RPMI7951 (cell line): ENCODE data around the gene TCF4. TPM values are rescaled to one million over a fixed set of nuclear protein-coding genes. Genes with fewer than 3 reads are reported as not detected.
A peak's percentile ranks its signal among the peaks of the same experiment; 100 is the strongest.

ENCODE experiments used
- DNase-seq: peaks from one replicate; pipeline ENCODE4 v3.0.0-alpha.2; 2012; ENCODE audit warnings: low read depth
- total RNA-seq: library from RNA; depleted of rRNA; stranded (reverse); fragments of >200 nt; shearing (Covaris generic); gene quantifications from 2 replicates; pipeline ENCODE4 v1.2.3, GENCODE V29; 2014

Gene TCF4
- total RNA-seq, 1 experiment from 2014 or later = 89.8 TPM

DNA sequence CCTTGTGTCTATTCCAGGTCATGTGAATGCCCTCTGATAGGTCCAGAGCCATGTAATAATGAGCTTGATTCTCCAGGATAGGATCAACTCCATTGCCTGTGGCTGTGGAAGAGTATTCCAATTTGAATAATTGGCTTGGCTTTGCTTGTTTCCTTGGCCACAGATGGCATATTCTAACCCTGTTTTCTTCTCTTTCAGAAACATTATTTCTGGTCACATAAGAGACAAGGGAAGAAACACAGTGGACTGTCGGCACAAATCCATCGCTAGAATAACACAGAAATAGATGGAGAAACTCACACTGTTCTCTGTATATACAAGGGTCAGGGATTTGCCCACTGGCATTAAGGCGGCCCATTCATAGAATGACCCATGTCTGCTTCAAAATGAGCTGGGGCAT, 350.3 kb downstream of the TCF4 start:
- DNase-seq = no peak

DNA sequence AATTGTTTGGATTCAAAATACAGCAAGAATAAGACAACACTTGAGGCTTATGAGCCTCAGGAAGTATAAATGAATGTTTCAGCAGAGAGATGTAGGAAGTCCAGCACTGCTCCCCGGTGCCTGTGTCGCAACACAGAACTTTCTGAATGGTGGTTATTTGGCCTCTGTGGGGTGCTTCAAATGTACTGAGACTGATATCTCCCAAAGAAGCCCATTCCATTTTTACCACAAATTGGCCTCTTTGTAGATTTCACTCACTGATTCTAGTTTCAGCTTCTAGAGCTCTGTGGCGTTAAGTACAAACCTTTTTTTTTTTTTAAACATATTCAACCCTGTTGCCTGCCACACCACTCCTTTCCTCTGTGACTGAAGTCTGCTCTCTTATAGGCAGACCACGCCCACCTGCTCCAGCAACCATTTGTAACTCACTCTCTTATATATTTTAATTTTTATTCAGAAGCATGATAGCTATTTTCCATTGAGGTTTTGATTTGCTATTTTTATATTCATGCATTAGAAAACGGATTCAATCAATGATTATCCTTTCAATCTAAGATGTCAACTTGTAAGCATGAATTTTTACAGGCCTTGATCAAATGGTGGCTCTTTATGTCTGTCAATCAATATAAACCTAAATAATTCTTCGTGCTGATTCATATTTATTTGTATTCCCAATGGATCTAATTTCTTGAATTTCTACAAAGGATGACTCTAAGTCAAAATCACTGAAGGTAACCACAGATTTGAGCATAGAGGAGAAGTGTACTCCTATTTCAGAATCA, 351.7 kb downstream of the TCF4 start:
- peak; percentile 70 for DNase-seq

DNA sequence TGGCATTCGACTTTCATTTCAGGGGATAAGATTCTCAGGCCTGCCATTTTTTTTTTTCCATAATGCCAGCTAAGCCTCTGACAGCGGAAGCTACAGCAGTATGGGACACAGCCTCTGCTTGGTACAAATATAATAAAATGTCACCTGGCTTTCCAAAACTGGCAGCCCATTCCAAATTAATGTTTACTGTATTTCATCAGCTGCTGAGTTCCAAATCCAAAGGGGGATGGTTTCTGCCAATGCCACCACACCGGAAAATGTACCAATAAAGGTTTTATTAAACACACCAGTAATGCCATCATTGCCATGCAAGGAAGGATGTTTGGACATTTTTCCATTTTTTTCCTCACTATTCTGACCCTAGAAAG, 352.9 kb downstream of the TCF4 start:
- DNase-seq = no peak

DNA sequence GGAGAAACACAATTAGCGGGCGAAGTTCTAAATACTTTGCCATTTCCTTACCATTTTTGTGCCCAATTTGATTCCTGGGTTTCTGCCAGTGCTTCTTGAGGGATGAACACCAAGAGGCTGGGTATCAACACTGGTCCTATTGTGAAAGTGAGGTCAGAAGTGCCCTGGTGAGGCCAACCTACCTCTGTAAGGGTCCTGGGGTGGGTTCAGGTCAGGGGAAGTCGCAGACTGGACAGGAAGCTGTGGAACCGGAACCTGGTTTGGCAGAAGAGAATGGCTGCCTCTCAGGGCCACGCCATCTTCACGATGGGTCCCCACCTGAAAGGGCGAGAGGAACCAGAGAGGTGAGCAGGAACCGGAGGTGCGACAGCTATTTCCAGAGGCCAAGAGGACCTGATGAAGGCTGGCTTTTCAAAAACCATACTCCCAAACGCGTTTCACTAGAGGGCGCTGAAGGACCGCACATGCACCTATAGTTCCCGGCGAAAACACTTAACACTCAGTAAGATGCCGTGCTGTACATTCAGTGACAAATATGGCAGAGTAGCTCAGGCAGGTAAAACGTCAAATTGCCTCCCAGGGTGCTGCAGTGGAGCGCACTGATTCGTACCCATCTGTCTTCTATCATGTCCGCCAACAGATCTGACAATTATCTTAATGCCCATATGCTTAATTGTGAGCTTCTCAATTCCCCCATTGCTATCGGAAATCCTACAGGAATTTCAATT, 353.5 kb downstream of the TCF4 start:
- peak; percentile 73 for DNase-seq

DNA sequence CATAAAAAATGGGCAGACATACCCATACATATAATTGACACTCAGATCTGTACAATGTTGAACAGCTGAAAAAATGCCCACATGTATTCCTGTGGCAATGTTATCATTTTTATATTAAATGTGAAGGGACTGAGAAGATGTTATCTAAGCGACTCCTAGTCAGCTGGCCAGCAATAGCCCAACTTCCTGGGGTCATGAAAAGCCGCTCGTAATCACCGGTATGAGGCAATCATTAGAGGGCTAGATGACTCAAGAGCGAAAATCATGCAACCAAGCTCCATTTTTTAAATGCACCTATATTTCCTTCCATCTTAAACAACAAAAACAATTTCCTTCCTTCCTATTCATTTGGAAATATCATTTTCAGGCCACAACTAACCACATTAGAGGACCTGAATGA, 354.1 kb downstream of the TCF4 start:
- peak; percentile 70 for DNase-seq

- no peak for DNase-seq
Observed at GRCh38 chr18:55232506-55232905, 355.5 kb downstream of the TCF4 start.

GRCh38 chr18:55229682-55230081, 358.3 kb downstream of the TCF4 start:
- no peak for DNase-seq

DNA sequence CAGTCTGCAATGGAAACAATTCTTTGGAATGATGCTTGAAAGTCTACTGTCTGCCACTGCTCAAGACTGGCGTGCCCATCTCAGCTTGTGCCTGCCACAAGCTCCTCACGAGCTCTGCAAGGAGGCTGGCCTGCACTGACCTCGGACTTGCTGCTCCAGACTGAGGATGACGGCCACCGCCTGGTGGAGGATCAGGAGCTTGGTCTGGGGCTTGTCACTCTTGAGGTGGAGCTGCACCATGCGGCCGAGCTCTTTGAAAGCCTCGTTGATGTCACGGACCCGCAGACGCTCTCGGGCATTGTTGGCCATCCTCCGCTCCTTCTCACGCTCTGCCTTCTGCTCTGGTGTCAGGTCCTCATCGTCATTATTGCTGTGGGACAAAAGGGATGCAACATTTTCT, 359.3 kb downstream of the TCF4 start:
- DNase-seq = no peak

GRCh38 chr18:55228191-55228590, 359.8 kb downstream of the TCF4 start:
- DNase-seq = no peak

DNA sequence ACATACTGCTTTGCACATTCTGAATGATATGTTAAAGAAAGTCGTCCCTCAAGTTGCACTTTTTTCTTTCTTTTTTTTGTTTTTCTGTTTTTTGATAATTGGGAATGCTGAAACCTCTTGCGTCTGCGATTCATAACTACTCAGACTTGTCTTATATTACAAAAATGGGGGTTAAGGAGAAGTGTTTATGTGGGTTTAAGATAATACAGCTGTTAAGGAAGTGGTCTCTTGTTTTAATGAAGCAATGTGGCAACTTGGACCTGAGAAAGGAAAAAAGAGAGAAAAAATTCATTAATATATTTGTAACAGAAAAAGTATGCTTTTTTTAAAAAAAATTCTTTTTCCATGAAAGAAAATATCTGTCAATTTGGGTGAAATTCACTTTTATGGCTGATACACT, 360.2 kb downstream of the TCF4 start:
- no peak for DNase-seq

- DNase-seq = no peak
Observed at GRCh38 chr18:55226044-55226443, 361.9 kb downstream of the TCF4 start.

GRCh38 chr18:55224086-55224625, 363.8 kb downstream of the TCF4 start:
- no peak for DNase-seq

DNA sequence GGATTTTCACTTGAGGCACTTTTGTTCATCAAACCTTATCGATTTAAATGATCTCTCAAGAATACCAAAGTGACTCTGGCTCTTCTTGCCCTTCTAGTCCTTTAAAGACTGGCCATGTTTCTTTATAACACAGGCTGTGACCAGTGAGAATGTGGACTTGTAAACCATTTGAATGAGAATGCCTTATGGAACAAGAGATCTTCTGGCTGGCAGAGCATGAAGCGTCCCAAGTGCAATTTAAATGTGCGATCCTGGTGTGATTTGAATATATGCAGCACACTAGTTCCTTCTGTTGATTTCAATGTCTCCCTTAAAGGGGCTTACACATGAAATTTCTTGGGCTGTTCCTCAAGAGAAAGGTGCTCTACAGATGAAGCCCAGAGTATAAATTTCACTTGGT, 366.4 kb downstream of the TCF4 start:
- DNase-seq = no peak

DNA sequence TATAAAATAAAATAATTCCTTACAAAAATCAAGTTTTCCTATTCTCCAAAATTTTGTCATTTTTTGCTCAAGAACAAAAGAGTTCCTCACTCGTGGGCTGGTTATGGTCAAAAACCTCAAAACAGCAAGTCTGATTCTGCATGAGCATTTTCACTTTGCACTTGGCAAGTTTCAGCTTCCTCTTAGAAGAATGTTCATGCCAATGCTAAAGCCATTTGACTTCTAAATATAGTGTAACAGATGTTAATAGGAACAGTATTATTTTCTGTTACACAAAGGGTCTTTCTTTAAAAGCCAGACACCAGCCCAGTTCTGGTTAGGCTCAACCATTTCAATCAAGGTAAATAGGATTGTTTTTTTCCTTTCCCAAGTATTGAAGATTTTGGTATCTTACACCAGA, 367.5 kb downstream of the TCF4 start:
- DNase-seq = no peak

- DNase-seq = no peak
Observed at GRCh38 chr18:55219823-55220222, 368.2 kb downstream of the TCF4 start.

- DNase-seq = no peak
Observed at GRCh38 chr18:55219059-55219458, 368.9 kb downstream of the TCF4 start.

GRCh38 chr18:55214969-55215368, 373.0 kb downstream of the TCF4 start:
- no peak for DNase-seq

DNA sequence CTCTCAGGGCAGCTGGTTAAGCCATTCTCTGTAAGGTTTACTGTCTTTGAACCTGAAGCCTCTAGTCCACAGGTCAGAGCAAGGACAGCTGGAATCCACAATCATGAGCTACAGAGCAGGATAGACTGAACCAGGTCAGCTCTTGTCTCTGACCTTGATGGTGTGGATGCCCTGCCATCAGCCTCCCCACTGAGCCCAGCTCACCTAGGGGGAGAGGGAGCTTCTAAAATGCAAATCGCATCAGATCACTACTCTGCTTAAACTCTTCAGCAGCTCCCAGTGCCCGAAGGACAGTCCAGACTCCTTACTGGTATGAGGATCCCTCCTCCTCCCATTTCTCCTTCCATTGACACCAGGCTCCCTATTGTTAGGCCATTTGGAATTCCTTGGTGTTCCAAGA, 373.5 kb downstream of the TCF4 start:
- DNase-seq = no peak

GRCh38 chr18:55213586-55213985, 374.4 kb downstream of the TCF4 start:
- no peak for DNase-seq

DNA sequence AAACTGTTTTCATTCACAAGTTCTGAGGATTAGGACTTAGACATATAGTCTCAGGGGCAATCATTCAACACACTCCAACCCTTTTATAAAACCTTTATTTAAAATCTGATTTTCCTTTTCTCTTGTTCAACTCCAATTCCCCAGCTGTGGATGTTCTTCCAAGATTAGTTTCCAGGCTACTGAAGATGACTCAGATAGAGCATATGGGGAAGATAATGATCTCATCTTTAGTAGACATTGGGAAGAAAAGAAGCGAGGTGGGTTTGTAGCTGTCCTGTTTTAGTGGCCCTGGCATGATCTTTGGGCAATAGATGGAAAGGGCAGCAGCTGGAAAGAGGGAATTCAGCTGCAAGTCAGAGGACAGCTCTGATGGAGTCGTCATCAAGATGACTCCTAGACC, 381.1 kb downstream of the TCF4 start:
- DNase-seq = peak; percentile 70

GRCh38 chr18:55202232-55202917, 385.6 kb downstream of the TCF4 start:
- DNase-seq = no peak

- no peak for DNase-seq
Observed at GRCh38 chr18:55199291-55199963, 388.6 kb downstream of the TCF4 start.
